Progenitor cell of endocrine pancreas (in vitro differentiated cells): Measurements from ENCODE around the gene KDM4F. TPM values are rescaled to one million over a fixed set of nuclear protein-coding genes. Genes with fewer than 3 reads are reported as not detected.
"Not testable (repeated sequence)": the region's sequence is repeated elsewhere in the genome, so short reads cannot be mapped to it uniquely, and the experiment has no call there.

Experiments
- DNase-seq: peaks from one replicate; pipeline ENCODE4 v3.0.0; 2021; ENCODE audit warnings: low spot score; ENCODE audit not compliant: unreplicated experiment
- H3K27ac Mint-ChIP-seq: 2 replicates; pipeline ENCODE4 v1.8.0; 2021; ENCODE audit warnings: mild to moderate bottlenecking, moderate library complexity, mixed read lengths
- H3K27me3 Mint-ChIP-seq: 2 replicates; pipeline ENCODE4 v1.8.0; 2021; ENCODE audit warnings: mixed read lengths
- H3K36me3 Mint-ChIP-seq: 2 replicates; pipeline ENCODE4 v1.8.0; 2022; ENCODE audit warnings: mixed read lengths; ENCODE audit not compliant: insufficient read depth
- H3K4me1 Mint-ChIP-seq: 2 replicates; pipeline ENCODE4 v1.8.0; 2021; ENCODE audit warnings: low read depth, mixed read lengths
- H3K4me3 Mint-ChIP-seq: 2 replicates; pipeline ENCODE4 v1.8.0; 2021; ENCODE audit warnings: low read depth, mild to moderate bottlenecking, moderate library complexity, mixed read lengths
- H3K9me3 Mint-ChIP-seq: 2 replicates; pipeline ENCODE4 v1.8.0; 2021; ENCODE audit warnings: low read depth, mixed read lengths
- CTCF ChIP-seq: fragments of 200-600 bp; sonication (generic); IDR thresholded peaks from one replicate; pipeline ENCODE4 v1.5.0; 2021; ENCODE audit warnings: antibody characterized with exemption, mild to moderate bottlenecking; ENCODE audit not compliant: unreplicated experiment
- total RNA-seq: library from RNA; stranded (reverse); gene quantifications from 2 replicates; pipeline ENCODE4 v1.2.1, GENCODE V29; 2021

KDM4F gene
- total RNA-seq, 1 donor from 2014 or later, result not detected

GRCh38 chr11:95024958-95025357, 24.3 kb upstream of the KDM4F start, which contains the start of gene KDM4E:
Gene KDM4E (plus strand): TSS chr11:95025258. CDS start chr11:95025558, 300 bp downstream.
- no peak for DNase-seq
- Mint-ChIP-seq H3K27me3 (no peaks in the 10 kb centered on the region), H3K9me3 (no peaks in the 10 kb centered on the region), H3K4me3 (no peak within 1 kb of the TSS), H3K27ac (no peak within 1 kb of the TSS), H3K36me3 (no peaks in the 10 kb centered on the region), H3K4me1 (no peaks in the 10 kb centered on the region)
- no peak for TF ChIP-seq CTCF

DNA sequence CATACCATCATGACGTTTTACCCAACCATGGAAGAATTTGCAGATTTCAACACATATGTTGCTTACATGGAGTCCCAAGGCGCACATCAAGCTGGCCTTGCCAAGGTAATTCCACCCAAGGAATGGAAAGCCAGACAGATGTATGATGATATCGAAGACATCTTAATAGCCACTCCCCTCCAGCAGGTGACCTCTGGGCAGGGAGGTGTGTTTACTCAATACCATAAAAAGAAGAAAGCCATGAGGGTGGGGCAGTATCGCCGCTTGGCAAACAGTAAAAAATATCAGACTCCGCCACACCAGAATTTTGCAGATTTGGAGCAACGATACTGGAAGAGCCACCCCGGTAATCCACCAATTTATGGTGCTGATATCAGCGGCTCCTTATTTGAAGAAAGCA, 23.6 kb upstream of the KDM4F start:
- DNase-seq, H3K36me3 Mint-ChIP-seq, H3K27ac Mint-ChIP-seq, H3K9me3 Mint-ChIP-seq, H3K27me3 Mint-ChIP-seq, H3K4me1 Mint-ChIP-seq, H3K4me3 Mint-ChIP-seq: not testable (repeated sequence)

DNA sequence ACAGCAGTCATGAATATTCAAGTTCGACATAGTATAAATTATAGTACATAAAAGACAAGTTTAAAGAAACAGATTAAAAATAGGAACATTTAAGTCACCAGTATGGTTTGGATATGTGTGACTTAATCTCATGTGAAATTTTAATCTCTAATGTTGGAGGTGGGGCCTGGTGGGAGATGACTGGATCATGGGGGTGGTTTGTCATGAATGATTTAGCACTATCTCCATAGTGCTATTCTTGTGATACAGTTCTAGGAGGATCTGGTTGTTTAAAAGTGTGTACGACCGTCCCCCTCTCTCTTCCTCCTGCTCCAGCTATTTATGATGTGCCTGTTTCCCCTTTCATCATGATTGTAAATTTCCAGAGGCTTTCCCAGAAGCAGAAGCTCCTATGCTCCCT, 20.9 kb upstream of the KDM4F start:
- TF ChIP-seq CTCF, result no peak
- no peak for DNase-seq
- H3K27me3 Mint-ChIP-seq, result no peaks in the 10 kb centered on the region
- no peak overlapping the region for H3K4me3 Mint-ChIP-seq
- no peaks in the 10 kb centered on the region for H3K4me1 Mint-ChIP-seq
- no peak overlapping the region for H3K27ac Mint-ChIP-seq
- no peaks in the 10 kb centered on the region for H3K9me3 Mint-ChIP-seq
- no peaks in the 10 kb centered on the region for H3K36me3 Mint-ChIP-seq

- H3K4me3 Mint-ChIP-seq, result no peak overlapping the region
- H3K36me3 Mint-ChIP-seq, result no peaks in the 10 kb centered on the region
- peaks cover under 1% of the 10 kb centered on the region for H3K9me3 Mint-ChIP-seq
- DNase-seq, result no peak
- TF ChIP-seq CTCF, result no peak
- peaks cover 11% of the 10 kb centered on the region for H3K27me3 Mint-ChIP-seq
- H3K27ac Mint-ChIP-seq, result no peak overlapping the region
- no peaks in the 10 kb centered on the region for H3K4me1 Mint-ChIP-seq
Measured at GRCh38 chr11:95033051-95033450, 16.2 kb upstream of the KDM4F start.

- TF ChIP-seq CTCF, result no peak
- H3K4me1 Mint-ChIP-seq, result no peaks in the 10 kb centered on the region
- H3K4me3 Mint-ChIP-seq, result no peak overlapping the region
- H3K36me3 Mint-ChIP-seq, result no peaks in the 10 kb centered on the region
- no peak for DNase-seq
- H3K27ac Mint-ChIP-seq, result no peak overlapping the region
- peaks cover 4% of the 10 kb centered on the region for H3K9me3 Mint-ChIP-seq
- peaks cover 11% of the 10 kb centered on the region for H3K27me3 Mint-ChIP-seq
Measured at GRCh38 chr11:95035316-95035715, 13.9 kb upstream of the KDM4F start.

- not testable (repeated sequence) for H3K9me3 Mint-ChIP-seq, H3K27ac Mint-ChIP-seq, H3K36me3 Mint-ChIP-seq
Measured at GRCh38 chr11:95037356-95038035, 11.7 kb upstream of the KDM4F start.

More at GRCh38 chr11:95037356-95038035, 11.7 kb upstream of the KDM4F start:
- DNase-seq, H3K4me3 Mint-ChIP-seq, H3K4me1 Mint-ChIP-seq: not testable (repeated sequence)
- H3K27me3 Mint-ChIP-seq, result peaks cover 11% of the 10 kb centered on the region
